ENCODE results near the gene GDAP2. TPM values are rescaled to one million over a fixed set of nuclear protein-coding genes. Genes with fewer than 3 reads are reported as not detected.

The GDAP2 gene, protein sequence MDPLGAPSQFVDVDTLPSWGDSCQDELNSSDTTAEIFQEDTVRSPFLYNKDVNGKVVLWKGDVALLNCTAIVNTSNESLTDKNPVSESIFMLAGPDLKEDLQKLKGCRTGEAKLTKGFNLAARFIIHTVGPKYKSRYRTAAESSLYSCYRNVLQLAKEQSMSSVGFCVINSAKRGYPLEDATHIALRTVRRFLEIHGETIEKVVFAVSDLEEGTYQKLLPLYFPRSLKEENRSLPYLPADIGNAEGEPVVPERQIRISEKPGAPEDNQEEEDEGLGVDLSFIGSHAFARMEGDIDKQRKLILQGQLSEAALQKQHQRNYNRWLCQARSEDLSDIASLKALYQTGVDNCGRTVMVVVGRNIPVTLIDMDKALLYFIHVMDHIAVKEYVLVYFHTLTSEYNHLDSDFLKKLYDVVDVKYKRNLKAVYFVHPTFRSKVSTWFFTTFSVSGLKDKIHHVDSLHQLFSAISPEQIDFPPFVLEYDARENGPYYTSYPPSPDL
- total RNA-seq, result 10 to 100 TPM; 20.4 to 26.7 TPM

DNA sequence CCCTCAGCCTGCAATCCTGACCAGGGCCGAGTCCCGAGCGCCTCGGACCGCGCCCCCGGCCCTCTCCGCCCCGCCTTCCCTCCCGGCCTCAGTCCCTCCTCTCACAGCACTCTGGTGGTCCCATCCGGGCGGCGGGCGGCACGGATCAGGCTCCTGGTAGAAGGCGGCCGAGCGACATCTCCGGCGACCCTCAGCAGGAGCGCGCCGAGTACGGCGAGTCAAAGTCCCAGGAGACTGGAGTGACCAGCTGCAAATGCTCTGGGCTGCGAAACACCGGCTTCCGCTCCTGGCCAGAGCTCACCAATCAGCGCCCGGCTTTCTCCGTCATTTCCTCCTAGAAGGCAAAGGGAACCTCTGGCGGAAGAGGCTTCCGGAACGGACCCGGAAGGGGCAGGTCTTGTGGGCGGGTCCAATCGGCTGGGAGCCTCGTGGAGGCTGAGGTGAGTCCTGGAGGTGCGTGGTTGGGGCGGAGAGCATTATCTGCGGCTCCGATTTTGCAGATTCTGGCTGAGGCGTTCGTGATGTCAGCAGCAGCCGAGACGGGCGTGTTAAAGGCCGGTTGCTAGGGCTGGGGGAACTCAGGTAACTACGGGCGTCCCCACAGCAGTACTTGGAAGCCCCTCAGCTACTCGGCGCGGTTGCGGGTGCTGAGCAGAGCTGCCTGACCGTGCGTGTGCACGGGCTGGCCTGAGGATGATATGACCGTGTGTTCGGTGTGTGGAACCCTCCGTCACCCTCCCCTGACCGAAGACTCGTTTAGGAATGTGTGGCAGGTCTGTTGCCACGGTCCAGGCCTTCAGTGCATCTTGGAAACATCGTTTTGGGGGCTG lies at the start of gene GDAP2, which contains the start of gene WDR3:
TSS of gene GDAP2 (minus strand) at position 279 of the 830 bp plus-strand sequence. CDS start 9,264 bp downstream, outside the sequence.
TSS of gene WDR3 (plus strand) at position 397 of the 830 bp plus-strand sequence. CDS start 3,581 bp downstream, outside the sequence.
- ATAC-seq (peak; percentile 98), DNase-seq (ENCODE audit: low spot score in 2 of 2) (peak; percentile 92 to 94)
- H3K27ac Mint-ChIP-seq, result peak within 1 kb of the TSS; percentile 94 to 97
- peaks cover 18 to 24% of the 10 kb centered on the region in 2 donors for H3K36me3 Mint-ChIP-seq
- H3K9me3 Mint-ChIP-seq, result no peaks in the 10 kb centered on the region

DNA sequence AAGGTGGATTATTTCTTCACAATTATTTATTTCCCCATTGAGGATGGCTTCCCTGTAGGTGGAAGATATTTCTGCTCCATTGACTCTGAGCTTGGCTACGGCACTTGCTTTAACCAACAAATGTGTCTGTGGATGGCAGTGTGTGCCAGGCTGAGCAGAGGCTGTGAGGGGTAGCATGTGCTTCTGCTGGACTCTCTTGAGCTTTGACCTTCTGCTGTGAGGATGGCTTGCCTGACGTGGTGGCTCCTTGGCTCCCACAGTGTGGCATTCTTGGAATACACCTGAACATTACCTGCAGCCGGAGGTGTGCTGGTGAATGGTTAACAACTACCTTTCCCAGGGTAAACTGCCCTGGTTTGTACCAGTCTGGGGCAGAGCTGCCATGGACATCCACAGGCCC lies 47.0 kb upstream of the GDAP2 start:
- DNase-seq (ENCODE audit: low spot score in 2 of 2) (no peak), ATAC-seq (no peak)
- Mint-ChIP-seq H3K36me3 (no peaks in the 10 kb centered on the region), H3K27ac (no peak overlapping the region), H3K9me3 (no peaks in the 10 kb centered on the region)

DNA sequence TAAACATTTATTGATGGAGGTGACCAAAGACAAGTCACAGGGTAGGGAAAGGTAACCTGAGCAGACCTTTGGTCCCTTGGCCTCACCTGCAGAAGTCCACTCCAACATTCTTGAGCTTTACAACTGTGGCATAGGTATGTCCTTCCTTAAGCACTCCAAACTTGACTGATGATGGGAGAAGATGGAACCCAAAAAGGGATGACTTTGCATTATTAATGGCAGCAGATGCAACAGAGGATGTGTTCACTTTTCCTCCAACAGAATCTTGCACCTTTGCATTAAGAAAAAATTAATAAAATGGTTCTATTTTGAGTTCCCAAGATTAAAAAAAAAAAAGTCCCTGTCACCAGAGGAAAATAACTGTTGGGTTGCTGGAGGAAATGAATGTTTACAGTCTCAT lies 42.4 kb upstream of the GDAP2 start:
- Mint-ChIP-seq H3K27ac (no peak overlapping the region), H3K36me3 (no peaks in the 10 kb centered on the region), H3K9me3 (no peaks in the 10 kb centered on the region)
- no peak for ATAC-seq
- no peak for DNase-seq (ENCODE audit: low spot score in 2 of 2)

DNA sequence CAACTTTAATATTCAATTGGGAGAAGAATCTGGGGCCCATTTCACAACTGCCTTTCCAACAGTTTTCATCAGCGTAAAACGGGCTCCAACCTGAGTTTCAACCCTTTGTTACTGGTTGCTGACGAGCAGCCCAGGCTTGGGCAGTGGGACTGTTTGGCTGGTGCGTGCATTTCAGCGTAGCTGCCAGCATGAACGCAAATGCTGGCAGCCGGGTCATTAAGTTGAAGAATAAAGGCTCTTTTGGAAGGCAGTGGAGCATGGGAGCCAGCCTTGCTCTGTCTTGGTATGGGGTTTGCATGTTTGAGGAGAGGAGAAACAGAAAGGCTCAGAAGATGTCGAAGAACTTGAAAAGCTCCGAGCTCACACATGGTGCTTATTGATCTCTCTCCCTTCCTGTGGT lies 40.8 kb upstream of the GDAP2 start:
- no peak overlapping the region for H3K27ac Mint-ChIP-seq
- no peaks in the 10 kb centered on the region for H3K9me3 Mint-ChIP-seq
- peaks cover 0 to under 1% of the 10 kb centered on the region in 2 donors for H3K36me3 Mint-ChIP-seq
- DNase-seq (ENCODE audit: low spot score in 2 of 2) (no peak), ATAC-seq (no peak)

DNA sequence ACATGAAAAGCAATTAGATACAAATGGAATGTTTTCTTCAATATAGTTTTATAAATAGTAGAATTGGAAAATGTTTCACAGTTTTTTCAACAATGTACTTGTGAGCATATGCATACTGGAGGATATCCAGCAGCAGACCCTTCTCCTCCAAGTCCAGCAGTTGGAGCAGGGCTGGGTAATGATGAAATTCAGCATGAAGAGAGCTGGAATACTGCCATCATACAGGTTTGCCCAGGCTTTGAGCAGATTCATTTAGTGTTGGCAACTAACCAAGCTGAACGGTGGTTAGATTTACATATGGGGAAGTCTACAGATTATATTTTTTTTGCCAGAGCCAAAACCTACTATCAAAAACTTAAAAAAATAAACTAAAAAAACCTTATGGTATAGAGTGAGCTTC lies 38.5 kb upstream of the GDAP2 start:
- DNase-seq (ENCODE audit: low spot score in 2 of 2) (no peak), ATAC-seq (no peak)
- Mint-ChIP-seq H3K36me3 (peaks cover 0 to 6% of the 10 kb centered on the region in 2 donors), H3K9me3 (no peaks in the 10 kb centered on the region), H3K27ac (no peak overlapping the region)

DNA sequence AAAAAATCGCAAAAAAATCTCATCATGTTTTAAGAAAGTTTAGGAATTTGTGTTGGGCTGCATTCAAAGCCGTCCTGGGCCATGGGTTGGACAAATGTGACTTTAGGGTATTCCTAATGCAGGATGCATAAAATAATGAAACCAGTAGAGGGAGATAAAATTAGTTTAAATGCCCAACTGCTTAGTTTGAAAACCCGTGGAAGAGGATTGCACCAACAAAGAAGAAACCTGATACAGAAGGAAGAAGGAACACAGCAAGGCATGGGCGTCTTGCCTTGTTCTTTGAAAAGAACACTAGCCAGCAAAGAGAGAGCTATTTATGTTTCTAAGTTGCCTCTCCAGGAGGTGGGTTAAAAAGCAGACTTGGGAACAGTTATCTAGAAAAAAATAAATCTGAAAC lies 38.1 kb upstream of the GDAP2 start:
- no peak for ATAC-seq
- no peak for DNase-seq (ENCODE audit: low spot score in 2 of 2)
- no peaks in the 10 kb centered on the region for H3K9me3 Mint-ChIP-seq
- peaks cover 0 to 6% of the 10 kb centered on the region in 2 donors for H3K36me3 Mint-ChIP-seq
- H3K27ac Mint-ChIP-seq, result no peak overlapping the region

DNA sequence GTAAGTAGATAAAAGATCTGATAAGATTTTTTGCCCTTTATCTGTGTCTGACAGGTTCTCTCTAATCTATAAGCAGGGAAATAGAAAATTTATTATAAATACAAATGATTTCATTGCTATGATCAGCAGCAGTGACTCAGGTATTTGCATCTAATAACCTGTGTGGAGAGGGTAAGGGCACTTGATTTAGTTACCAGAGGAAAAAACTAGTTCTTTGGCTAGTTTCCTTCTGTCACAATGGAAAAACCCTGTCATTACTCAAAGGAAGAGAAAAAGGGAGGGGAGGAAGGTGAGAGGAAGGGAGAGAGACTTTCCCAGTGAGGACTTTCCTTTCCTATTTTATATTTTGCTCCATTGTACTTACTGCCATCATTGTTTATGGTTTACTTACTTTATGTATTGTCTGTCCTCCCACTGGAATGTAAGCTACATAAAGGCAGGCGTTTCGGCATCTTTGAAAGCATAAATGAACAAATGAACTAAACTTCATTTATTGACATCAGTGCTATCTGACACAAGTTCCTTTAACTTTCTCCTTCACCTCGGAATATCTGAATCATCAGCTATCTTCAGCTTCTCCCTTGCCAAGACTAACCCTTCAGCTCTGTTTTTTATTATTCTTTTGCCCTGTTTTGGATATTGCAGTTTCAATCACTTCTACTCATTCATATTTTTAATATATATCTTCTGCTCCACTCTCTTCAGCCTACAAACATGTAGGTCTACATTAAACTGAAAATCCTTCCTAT lies 35.0 kb upstream of the GDAP2 start:
- Mint-ChIP-seq H3K9me3 (no peaks in the 10 kb centered on the region), H3K27ac (peak overlapping the region; percentile 25 to 52), H3K36me3 (peaks cover 5 to 12% of the 10 kb centered on the region in 2 donors)
- no peak for DNase-seq (ENCODE audit: low spot score in 2 of 2)
- ATAC-seq, result peak; percentile 20 to 57

DNA sequence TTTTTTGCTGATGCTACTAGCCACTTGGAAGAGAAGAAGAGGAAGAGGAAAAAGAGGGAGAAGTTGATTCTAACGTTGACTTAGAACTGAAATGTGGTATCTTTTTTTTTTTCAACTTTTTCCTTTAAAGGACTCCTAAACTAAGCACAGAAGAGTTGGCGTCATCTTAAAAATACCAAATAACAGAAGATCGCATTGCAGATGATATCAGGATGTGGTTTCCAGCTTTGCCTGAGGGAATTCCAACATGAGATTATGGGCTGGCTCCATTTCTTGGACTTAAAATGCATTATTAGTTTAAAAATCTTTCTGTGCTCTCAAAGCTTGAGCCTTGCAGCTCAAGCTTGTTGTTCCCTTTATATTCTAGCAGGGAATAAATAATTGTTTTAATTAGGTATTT lies 29.9 kb upstream of the GDAP2 start:
- Mint-ChIP-seq H3K36me3 (peaks cover 12 to 21% of the 10 kb centered on the region in 2 donors), H3K27ac (no peak overlapping the region)
- no peak for ATAC-seq

DNA sequence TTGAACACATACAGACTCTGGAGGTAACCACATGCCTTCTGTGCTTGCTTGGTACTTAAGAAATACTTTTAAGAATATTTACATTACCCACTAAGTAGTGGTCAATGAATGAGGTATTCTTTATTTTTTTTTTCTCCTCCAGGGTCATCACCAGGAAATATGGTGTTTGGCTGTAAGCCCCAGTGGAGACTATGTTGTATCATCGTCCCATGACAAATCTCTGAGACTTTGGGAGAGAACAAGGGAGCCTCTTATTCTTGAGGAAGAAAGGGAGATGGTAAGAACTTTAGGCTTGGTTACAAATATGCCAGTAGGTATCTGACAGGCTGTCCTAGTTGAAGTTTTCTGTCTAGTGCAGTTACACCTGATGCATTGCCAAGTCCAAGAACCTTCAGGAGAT lies 23.0 kb upstream of the GDAP2 start:
- no peaks in the 10 kb centered on the region for H3K9me3 Mint-ChIP-seq
- ATAC-seq (no peak), DNase-seq (ENCODE audit: low spot score in 2 of 2) (no peak)
- H3K36me3 Mint-ChIP-seq, result peaks cover 14 to 27% of the 10 kb centered on the region in 2 donors
- peak overlapping the region in 1 of 2 donors; percentile 32 for H3K27ac Mint-ChIP-seq

More for the DNA sequence above, 29.9 kb upstream of the GDAP2 start:
- DNase-seq (ENCODE audit: low spot score in 2 of 2), result no peak
- no peaks in the 10 kb centered on the region for H3K9me3 Mint-ChIP-seq

DNA sequence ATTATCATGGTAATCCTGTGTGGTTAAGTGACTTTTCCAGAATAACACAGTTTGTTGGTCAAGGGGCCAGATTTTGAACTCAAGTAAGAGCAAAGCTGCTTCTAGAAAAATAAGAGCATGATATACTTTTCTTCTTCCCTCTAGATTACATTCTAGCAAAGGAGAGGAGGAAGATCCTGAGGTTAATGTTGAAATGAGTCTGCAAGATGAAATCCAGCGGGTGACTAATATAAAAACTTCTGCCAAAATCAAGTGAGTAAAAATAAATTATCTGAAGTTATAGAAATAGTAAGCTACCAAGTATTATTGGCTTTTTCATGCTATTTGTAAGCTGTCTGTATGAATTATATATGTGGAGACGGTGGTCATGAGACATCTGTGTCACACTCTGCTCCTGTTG lies 12.9 kb upstream of the GDAP2 start:
- H3K36me3 Mint-ChIP-seq, result peaks cover 24 to 33% of the 10 kb centered on the region in 2 donors
- no peak overlapping the region for H3K27ac Mint-ChIP-seq
- no peak for DNase-seq (ENCODE audit: low spot score in 2 of 2)
- H3K9me3 Mint-ChIP-seq, result no peaks in the 10 kb centered on the region
- no peak for ATAC-seq

DNA sequence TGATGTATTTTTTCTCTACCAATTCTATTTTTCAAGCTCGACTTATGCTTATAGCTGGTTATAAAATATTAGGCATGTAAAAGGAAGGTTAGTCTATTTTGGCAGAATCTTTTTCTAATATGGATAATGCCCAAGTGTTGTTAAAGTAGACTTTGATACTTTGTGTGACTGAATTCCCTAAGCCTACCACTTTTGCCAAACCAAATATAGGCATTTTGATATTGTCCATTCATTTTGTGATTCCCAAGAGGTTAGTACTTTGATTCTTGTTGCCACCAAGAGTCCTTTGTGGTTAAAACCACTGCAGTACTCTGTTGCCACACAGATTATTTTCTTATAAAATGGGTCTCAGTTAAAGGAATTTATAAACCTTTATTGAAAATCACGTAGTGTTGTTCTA lies 4.3 kb upstream of the GDAP2 start:
- Mint-ChIP-seq H3K36me3 (peaks cover 23 to 27% of the 10 kb centered on the region in 2 donors), H3K27ac (no peak overlapping the region), H3K9me3 (no peaks in the 10 kb centered on the region)
- DNase-seq (ENCODE audit: low spot score in 2 of 2) (no peak), ATAC-seq (no peak)

DNA sequence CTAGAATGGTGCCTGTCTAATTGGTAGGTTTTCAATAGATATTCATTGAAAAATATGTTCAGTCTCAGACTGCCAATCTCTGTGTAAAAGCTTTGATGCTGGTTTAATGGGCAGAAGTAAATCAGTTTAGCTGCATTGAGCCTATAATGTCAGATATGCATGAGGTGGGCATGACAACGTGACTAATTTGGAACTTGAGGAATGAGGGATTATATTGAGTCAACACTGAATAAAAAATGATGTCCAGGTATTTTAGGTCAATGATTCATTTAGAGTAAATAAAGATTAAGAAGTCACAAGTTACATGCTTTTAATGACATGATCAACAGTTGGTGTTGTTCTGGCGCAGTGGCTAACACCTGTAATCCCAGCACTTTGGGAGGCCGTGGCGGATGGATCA lies 3.2 kb upstream of the GDAP2 start:
- no peak for ATAC-seq

DNA sequence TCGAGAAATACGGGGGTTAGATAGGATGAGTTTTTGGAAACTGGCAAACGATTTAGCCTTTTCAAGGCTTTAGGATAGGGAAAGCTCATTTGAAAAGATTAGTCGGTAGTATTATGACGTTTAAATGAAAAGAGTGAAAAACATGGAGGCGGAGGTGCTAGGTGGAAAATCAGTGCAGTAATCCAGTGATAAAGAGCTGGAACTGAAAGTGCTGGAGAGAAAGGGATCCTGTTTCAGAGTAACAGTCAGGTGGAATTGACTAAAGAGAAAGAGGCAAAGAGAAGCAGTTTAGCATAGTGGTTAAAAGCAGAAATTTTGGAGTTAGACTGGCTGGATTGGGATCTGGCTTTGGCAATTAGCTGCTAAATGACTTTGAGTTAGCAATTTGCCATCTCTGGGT lies 1.1 kb upstream of the GDAP2 start:
- Mint-ChIP-seq H3K27ac (peak overlapping the region; percentile 94 to 97), H3K36me3 (peaks cover 18 to 24% of the 10 kb centered on the region in 2 donors), H3K9me3 (no peaks in the 10 kb centered on the region)
- DNase-seq (ENCODE audit: low spot score in 2 of 2) (no peak), ATAC-seq (no peak)

More for the DNA sequence above, 3.2 kb upstream of the GDAP2 start:
- Mint-ChIP-seq H3K9me3 (no peaks in the 10 kb centered on the region), H3K36me3 (peaks cover 18 to 24% of the 10 kb centered on the region in 2 donors), H3K27ac (no peak overlapping the region)
- no peak for DNase-seq (ENCODE audit: low spot score in 2 of 2)

DNA sequence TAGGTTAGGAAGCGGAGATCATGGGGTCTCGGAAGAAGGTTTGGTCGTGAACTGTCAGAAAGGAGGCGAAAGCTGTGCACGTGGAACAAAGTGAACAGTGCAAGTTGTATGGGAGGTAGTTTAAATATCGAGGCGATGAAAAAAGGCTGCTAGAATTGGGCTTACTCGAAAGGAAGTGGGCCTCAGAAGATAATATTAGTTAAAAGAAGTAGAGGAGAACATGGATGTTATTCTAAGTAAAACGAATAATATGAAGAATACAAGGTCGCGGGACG lies 689 bp upstream of the GDAP2 start:
- Mint-ChIP-seq H3K9me3 (no peaks in the 10 kb centered on the region), H3K36me3 (peaks cover 18 to 24% of the 10 kb centered on the region in 2 donors), H3K27ac (peak overlapping the region; percentile 94 to 97)
- DNase-seq (ENCODE audit: low spot score in 2 of 2) (no peak), ATAC-seq (no peak)

DNA sequence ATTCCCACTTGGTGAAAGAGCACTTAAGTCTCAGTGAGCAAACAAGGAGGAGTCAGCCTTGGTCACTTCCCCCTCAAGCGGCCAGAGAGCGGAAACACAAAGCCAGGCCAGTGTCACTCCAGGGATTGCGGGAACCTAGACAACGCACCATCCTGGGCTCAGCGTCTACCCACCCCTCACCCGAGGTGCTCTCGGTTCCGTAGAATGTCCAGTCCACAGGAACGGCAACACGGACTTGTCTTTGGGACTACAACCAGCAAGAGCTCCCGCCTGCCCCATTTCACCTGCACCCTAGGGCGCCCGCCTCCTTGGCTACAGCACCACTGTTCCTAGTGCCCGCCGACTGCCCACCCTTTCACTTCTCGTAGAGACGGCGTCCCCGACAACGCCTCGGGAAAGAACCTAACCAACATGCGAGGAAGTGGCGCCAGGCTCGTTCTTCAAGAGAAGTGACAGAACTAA lies 509 bp downstream of the GDAP2 start:
- Mint-ChIP-seq H3K36me3 (peaks cover 18 to 24% of the 10 kb centered on the region in 2 donors), H3K9me3 (no peaks in the 10 kb centered on the region), H3K27ac (peak overlapping the region; percentile 94 to 97)
- DNase-seq (ENCODE audit: low spot score in 2 of 2) (peak in 1 of 2 donors; percentile 15), ATAC-seq (peak; percentile 23 to 39)

DNA sequence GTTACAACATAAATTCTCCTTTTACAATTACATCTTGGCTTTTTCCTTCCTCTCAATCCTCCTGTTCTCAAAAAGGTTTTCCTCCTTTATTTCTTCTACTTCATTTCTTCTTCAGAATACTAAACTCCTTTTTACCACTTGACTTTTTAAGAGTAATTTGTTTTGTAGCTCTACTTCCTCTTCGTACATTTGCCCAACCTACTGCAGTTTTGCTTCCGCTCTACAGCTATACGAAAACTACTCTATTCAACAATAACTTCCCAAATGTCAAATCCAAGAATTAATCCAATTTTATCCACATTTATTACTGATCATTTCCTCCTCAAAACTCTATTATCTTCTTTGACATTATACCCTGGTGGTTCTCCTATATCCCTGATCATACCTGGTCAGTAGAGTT lies 3.4 kb downstream of the GDAP2 start:
- DNase-seq (ENCODE audit: low spot score in 2 of 2) (no peak), ATAC-seq (no peak)
- Mint-ChIP-seq H3K27ac (peak overlapping the region in 1 of 2 donors; percentile 5), H3K36me3 (peaks cover 18 to 24% of the 10 kb centered on the region in 2 donors), H3K9me3 (no peaks in the 10 kb centered on the region)

Data from activated naive CD4-positive, alpha-beta T cell treated with anti-CD3 and anti-CD28 coated beads, Interleukin-2, amount 50 U/mL, for 72 hours (primary cell).